Smooth muscle cell (in vitro differentiated cells): ENCODE measurements around the gene TMEM119. TPM values are rescaled to one million over a fixed set of nuclear protein-coding genes. Genes with fewer than 3 reads are reported as not detected.

Source experiments
- DNase-seq: peaks from one replicate; lab custom pipeline; 2025; ENCODE audit not compliant: unreplicated experiment; lab: John Stamatoyannopoulos, UW
- H2AFZ ChIP-seq: fragments of 200-600 bp; sonication (generic); 2 replicates; pipeline ENCODE4 v1.6.0; 2016; ENCODE audit warnings: antibody characterized with exemption, low read depth, mild to moderate bottlenecking
- H3F3A ChIP-seq: fragments of 200-600 bp; sonication (generic); 2 replicates; pipeline ENCODE4 v1.6.0; 2017; ENCODE audit warnings: antibody characterized with exemption, low read depth
- H3K27ac ChIP-seq: fragments of 200-600 bp; sonication (generic); 2 replicates; pipeline ENCODE4 v1.5.1; 2016; ENCODE audit warnings: low read depth, mild to moderate bottlenecking
- H3K27me3 ChIP-seq: fragments of 200-600 bp; sonication (generic); 2 replicates; pipeline ENCODE4 v1.6.1; 2016; ENCODE audit warnings: low read depth, mild to moderate bottlenecking
- H3K36me3 ChIP-seq: fragments of 200-600 bp; sonication (generic); 2 replicates; pipeline ENCODE4 v1.5.1; 2016; ENCODE audit warnings: low read depth
- H3K4me1 ChIP-seq: fragments of 200-600 bp; sonication (generic); 2 replicates; pipeline ENCODE4 v1.5.1; 2016; ENCODE audit warnings: low read depth
- H3K4me2 ChIP-seq: fragments of 200-600 bp; sonication (generic); 2 replicates; pipeline ENCODE4 v1.6.0; 2016; ENCODE audit warnings: mild to moderate bottlenecking
- H3K4me3 ChIP-seq: fragments of 200-600 bp; sonication (generic); 2 replicates; pipeline ENCODE4 v1.5.1; 2016; ENCODE audit warnings: mild to moderate bottlenecking
- H3K79me2 ChIP-seq: fragments of 200-600 bp; sonication (generic); 2 replicates; pipeline ENCODE4 v1.6.0; 2016; ENCODE audit warnings: low read depth, mild to moderate bottlenecking
- H3K9ac ChIP-seq: fragments of 200-600 bp; sonication (generic); 2 replicates; pipeline ENCODE4 v1.6.0; 2016; ENCODE audit warnings: low read depth
- H3K9me3 ChIP-seq: fragments of 200-600 bp; sonication (generic); replicated peaks from 2 replicates; pipeline ENCODE4 v1.5.1; 2016; ENCODE audit warnings: low read depth
- H4K20me1 ChIP-seq: fragments of 200-600 bp; sonication (generic); 2 replicates; pipeline ENCODE4 v1.6.0; 2016; ENCODE audit warnings: low read depth
- WGBS: methylation state at CpG from one replicate; pipeline ENCODE4 v1.1.7; 2016; ENCODE audit warnings: low lambda C conversion rate; 5-methylcytosine and 5-hydroxymethylcytosine counted together
- polyA plus RNA-seq: library from polyadenylated mRNA; unstranded; fragments of >200 nt; fragmentation: Nextera tagmentation; extraction: Ambion mirVana; gene quantifications from 2 replicates; pipeline ENCODE4 v1.2.1, GENCODE V29; 2016
- total RNA-seq: library from RNA; depleted of rRNA; stranded (reverse); fragments of >200 nt; gene quantifications from 2 replicates; pipeline ENCODE4 v1.2.3, GENCODE V29; 2014
- TF ChIP-seq, protein P1 (sequence below): fragments of 200-600 bp; sonication (generic); IDR thresholded peaks from 2 replicates; pipeline ENCODE4 v1.5.1; 2017; ENCODE audit warnings: borderline replicate concordance, mild to moderate bottlenecking, antibody characterized with exemption; ENCODE audit not compliant: insufficient read depth, poor library complexity, severe bottlenecking

Gene TMEM119
- total and polyA plus RNA-seq, 2 experiments from 2014 or later, result 40.9 to 103 TPM

DNA sequence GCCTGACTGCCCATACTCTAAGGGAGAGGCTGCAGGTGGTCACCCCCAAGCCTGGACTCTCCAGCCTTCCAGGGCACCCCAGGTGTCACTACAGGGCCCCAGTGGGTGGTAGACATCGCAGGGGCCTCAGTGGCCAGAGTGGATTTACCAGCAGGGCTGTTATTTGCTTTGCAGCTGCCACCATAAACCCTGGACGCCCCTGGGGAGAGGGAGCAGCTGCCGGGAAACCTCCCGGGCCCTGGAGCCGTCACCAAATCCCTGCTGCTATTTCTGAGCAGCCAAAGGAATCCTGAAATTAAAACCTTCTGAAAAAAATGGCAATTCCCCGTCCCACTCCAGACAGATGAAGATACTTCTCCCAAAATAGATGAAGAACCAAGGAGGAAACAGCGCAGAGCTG lies 13.9 kb downstream of the TMEM119 start:
- Histone ChIP-seq H4K20me1 (no peaks in the 10 kb centered on the region), H3K36me3 (no peaks in the 10 kb centered on the region), H3K4me3 (no peak overlapping the region), H3K9me3 (no peaks in the 10 kb centered on the region), H3K4me1 (peaks cover 16% of the 10 kb centered on the region), H3K27ac (peak overlapping the region; percentile 7), H2AFZ (peak overlapping the region; percentile 35), H3F3A (peaks cover 13% of the 10 kb centered on the region), H3K79me2 (no peaks in the 10 kb centered on the region), H3K27me3 (no peaks in the 10 kb centered on the region), H3K9ac (no peak overlapping the region), H3K4me2 (peak overlapping the region; percentile 29)
- WGBS, result 17% methylated on average over 7 of the region's 7 CpGs
- no peak for DNase-seq
- TF ChIP-seq, protein P1, sequence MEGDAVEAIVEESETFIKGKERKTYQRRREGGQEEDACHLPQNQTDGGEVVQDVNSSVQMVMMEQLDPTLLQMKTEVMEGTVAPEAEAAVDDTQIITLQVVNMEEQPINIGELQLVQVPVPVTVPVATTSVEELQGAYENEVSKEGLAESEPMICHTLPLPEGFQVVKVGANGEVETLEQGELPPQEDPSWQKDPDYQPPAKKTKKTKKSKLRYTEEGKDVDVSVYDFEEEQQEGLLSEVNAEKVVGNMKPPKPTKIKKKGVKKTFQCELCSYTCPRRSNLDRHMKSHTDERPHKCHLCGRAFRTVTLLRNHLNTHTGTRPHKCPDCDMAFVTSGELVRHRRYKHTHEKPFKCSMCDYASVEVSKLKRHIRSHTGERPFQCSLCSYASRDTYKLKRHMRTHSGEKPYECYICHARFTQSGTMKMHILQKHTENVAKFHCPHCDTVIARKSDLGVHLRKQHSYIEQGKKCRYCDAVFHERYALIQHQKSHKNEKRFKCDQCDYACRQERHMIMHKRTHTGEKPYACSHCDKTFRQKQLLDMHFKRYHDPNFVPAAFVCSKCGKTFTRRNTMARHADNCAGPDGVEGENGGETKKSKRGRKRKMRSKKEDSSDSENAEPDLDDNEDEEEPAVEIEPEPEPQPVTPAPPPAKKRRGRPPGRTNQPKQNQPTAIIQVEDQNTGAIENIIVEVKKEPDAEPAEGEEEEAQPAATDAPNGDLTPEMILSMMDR, result no peak

DNA sequence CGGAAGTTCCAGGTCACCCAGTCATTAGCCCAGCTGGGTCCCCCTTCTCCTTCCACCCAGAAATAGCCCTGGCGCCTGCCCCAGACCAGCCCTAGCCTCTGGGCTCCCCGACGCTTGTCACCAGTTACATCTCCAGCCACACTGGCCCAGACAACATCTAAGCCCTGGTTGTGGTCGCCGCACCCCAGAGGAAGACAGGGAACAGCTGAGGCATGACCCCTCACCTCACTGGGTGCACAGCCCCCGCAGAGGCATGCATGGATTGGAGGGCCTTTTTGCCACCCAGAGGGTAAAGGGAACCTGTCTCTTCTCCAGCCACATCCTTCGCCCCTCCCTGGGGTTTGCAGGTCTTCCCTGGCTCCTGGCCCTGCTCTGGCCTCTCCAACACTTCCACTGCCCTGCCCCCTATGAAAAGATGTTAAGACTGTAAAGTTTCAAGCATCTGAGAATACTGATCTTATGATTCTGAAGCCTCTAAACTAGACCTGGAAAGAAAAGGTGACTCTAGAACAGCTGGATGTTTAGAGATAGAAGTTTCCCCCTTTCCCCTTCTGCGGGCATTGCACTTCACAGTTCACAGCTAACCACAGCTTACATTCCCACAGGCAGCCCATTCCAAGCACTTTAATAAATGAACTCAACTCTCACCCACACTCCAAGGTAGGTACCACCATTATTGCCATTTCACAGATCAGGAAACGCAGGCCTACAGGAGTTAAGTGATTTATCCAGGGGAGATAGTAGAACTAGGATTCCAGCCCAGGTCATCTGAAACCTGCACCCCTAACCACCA lies 14.7 kb downstream of the TMEM119 start:
- no peak overlapping the region for H3K9ac ChIP-seq
- H3K9me3 ChIP-seq, result no peaks in the 10 kb centered on the region
- H3F3A ChIP-seq, result peaks cover 13% of the 10 kb centered on the region
- TF ChIP-seq, protein P1, result no peak
- H3K4me3 ChIP-seq, result no peak overlapping the region
- no peak for DNase-seq
- H2AFZ ChIP-seq, result no peak overlapping the region
- no peaks in the 10 kb centered on the region for H3K79me2 ChIP-seq
- H3K4me2 ChIP-seq, result peak overlapping the region; percentile 29
- peak overlapping the region; percentile 50 for H3K27ac ChIP-seq
- no peaks in the 10 kb centered on the region for H4K20me1 ChIP-seq
- no peaks in the 10 kb centered on the region for H3K27me3 ChIP-seq
- peaks cover 12% of the 10 kb centered on the region for H3K4me1 ChIP-seq
- H3K36me3 ChIP-seq, result no peaks in the 10 kb centered on the region
- 65% methylated on average over 10 of the region's 10 CpGs for WGBS

DNA sequence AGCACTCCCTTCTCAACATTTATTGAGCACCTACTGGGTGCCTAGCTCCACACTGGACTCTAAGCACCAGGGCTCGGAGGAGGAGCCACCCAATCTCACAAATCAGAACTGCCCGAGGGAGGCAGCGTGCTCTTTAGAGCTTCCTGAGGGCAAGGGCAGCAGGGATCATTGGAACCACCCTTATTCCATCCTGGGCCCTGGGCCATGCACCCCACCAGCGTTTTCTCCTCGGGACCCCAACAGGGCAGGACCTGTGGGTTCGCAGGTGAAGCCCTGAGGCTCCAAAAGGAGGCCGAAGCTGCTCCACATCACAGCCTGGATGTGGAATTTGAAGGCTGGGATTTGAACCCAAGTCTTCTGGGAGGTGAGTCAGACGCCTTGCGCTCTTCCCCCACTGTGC lies 15.4 kb downstream of the TMEM119 start:
- Histone ChIP-seq H3K4me1 (peaks cover 12% of the 10 kb centered on the region), H3K9ac (no peak overlapping the region), H3K27me3 (no peaks in the 10 kb centered on the region), H3F3A (peaks cover 13% of the 10 kb centered on the region), H3K4me3 (no peak overlapping the region), H3K9me3 (no peaks in the 10 kb centered on the region), H2AFZ (no peak overlapping the region), H4K20me1 (no peaks in the 10 kb centered on the region), H3K79me2 (no peaks in the 10 kb centered on the region), H3K27ac (peak overlapping the region; percentile 50), H3K4me2 (no peak overlapping the region), H3K36me3 (no peaks in the 10 kb centered on the region)
- no peak for DNase-seq
- 81% methylated on average over 9 of the region's 9 CpGs for WGBS
- TF ChIP-seq, protein P1, result no peak
